HG03060 (cell line): Measurements from ENCODE around the gene TERT.
"Not testable (repeated sequence)": the region's sequence is repeated elsewhere in the genome, so short reads cannot be mapped to it uniquely, and the experiment has no call there.

Experiments used
- ATAC-seq: cut with Tn5 transposase; IDR thresholded peaks from one replicate; pipeline ENCODE4 v1.9.1; 2021; ENCODE audit warnings: low read depth, moderate number of reproducible peaks; ENCODE audit not compliant: unreplicated experiment

Gene TERT

GRCh38 chr5:1294835-1295649 lies at the start of gene TERT:
TERT (minus strand) TSS chr5:1295068; CDS start chr5:1294989, 79 bp downstream.
- ATAC-seq, result no peak

GRCh38 chr5:1343931-1344901 lies 49.3 kb upstream of the TERT start:
- ATAC-seq, result no peak

DNA sequence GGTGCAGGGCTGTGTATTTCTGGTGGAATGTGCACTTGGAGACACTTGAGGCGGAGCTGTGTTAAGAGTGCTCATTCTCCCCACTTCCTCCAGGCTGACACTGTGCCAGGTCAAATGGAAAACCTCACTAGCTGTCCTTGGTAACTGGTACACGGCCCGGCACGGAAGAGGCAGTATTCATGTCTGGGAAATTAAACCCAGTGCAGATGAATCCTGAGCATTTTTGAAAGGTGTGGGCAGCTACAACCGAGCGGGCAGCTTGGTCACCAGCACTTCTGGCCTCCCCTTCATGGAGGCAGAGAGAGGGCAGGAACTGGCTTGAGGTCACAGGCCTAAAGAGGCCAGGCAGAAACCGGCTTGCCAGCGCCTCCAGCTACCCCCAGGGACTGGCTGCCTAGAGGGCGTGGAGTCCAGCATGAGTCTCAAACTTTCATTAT lies 48.5 kb upstream of the TERT start:
- no peak for ATAC-seq

DNA sequence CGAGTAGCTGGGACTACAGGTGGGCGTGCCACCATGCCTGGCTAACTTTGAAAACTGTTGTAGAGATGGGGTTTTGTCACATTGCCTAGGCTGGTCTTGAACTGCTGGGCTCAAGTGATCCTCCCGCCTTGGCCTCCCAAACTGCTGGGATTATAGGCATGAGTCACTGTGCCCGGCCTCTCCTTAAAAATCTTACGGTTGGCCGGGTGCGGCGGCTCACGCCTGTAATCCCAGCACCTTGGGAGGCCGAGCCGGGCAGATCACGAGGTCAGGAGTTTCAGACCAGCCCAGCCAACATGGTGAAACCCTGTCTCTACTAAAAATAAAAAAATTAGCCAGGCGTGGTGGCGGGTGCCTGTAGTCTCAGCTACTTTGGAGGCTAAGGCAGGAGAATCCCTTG lies 47.8 kb upstream of the TERT start:
- ATAC-seq, result not testable (repeated sequence)

- no peak for ATAC-seq
Observed at GRCh38 chr5:1342268-1342667, 47.4 kb upstream of the TERT start.

GRCh38 chr5:1341863-1342262 lies 47.0 kb upstream of the TERT start:
- ATAC-seq, result no peak

DNA sequence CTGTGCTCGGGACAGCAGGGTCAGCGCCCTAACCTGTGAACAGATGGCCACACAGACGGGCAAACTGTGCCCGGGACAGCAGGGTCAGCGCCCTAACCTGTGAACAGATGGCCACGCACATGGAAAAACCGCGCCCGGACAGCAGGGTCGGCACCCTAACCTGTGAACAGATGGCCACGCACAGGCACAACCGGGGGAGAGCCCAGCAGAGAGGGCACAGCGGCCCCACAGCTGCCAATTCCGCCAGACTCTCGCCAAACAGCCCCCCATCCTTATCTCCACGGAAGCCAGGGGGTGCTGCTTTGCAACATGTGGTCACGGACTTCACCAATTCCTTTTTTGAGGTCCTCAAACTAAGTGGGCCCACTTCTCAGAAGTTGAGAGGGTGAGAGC lies 44.9 kb upstream of the TERT start:
- not testable (repeated sequence) for ATAC-seq

GRCh38 chr5:1339139-1339817 lies 44.4 kb upstream of the TERT start:
- not testable (repeated sequence) for ATAC-seq

DNA sequence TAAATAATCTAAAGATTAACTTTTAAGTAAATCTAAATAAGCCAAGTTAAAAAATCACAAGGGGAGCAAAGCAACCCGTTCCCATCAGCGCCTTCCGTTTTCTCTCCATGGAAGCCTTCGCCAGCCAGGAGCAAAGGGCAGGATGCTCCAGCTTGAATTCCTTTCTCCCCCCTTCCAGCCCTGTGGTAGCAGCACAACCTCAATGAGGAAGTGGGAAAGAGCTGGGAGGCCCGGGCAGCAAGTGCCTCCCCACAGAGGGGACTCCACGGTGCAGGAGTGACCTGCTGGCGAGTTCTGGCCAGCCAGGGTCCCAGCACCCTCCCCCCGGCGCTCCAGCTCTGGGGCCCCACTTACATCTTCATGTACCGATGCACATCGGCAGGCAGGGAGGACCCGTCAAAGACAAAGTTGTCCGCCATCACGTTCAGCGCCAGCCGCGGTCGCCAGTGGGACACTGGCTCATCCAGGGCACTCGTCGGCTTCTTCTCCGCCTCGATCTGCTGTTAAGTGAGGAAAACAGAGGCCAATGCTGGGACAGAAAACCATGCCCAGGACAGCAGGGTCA lies 43.7 kb upstream of the TERT start:
- no peak for ATAC-seq

GRCh38 chr5:1338196-1338490 lies 43.3 kb upstream of the TERT start:
- ATAC-seq, result no peak

GRCh38 chr5:1337489-1338195 lies 42.8 kb upstream of the TERT start:
- no peak for ATAC-seq

GRCh38 chr5:1336749-1337488 lies 42.1 kb upstream of the TERT start:
- no peak for ATAC-seq

DNA sequence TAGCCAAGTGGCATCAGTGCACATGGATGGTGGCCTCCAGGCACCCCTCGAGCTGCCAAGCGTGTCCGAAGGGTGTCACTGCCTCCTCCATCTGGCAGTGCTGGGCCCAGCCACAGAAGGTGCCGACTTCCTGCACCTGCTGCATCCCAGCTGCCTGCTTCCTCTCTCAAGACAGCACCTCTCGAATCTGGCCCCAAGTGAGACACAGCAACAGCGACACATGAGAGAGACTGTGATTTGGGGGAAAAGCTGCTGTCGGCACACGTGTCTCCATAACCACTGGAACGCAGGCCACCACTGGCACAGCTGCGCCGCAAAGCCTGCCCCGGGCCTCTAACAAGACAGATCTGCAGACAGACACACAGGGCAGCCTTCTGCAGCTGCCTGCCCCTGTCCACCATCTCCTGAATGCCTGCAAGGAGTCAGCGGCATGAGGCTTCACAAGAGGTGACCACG lies 41.3 kb upstream of the TERT start:
- ATAC-seq, result no peak

GRCh38 chr5:1335540-1336095 lies 40.8 kb upstream of the TERT start:
- ATAC-seq, result no peak

DNA sequence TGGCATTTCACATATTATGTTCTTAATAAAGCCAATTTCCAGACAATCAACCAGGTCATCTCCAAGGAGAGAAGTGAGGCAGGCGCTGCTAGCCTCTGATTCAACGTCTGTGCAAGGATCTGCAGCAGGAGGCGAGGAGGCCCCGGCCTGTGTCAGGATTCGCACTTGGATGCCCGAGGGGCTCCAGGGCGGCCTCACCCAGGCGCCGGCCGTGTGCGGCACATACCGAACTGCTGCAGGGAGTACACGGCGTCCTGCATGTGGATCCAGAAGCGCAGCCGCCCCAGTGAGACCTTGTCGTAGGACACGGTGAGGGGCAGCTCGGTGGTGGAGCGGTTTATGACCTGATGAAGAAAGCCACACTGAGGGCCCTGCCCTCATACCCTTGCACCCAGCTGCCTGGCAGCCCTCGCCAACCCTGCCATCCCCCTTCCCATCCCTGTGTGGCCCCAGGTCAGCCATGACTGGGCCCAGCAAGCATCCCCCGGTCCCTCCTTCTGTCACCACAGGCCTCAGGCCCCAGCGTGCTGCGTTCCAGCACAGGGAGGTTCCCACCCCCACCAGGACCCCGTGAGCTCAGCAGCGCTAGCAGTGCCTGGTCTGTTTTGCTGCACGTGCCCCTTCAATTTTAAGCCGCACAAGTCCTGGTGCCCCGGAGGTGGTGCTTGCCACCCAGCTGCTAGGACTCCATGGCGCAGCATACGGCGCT lies 40.1 kb upstream of the TERT start:
- ATAC-seq, result no peak

DNA sequence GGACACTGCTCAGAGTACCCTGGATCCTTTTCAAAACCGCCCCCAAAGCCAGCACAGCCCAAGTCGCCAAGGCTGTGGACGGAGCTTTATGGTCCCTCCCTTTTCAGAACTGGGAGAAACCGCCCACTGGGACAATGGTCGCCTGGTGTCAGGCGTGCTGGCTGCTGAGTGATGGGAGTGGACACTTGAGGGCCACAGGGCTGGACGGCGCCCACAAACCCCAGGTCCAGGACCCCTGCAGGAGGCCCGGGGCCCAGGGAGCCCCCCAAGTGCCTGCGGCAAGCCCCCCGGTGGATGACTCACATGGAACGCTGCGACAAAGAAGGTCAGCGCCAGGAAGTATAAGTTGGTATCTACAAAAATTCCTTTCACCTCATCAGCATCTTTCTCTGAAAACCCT lies 39.1 kb upstream of the TERT start:
- no peak for ATAC-seq

DNA sequence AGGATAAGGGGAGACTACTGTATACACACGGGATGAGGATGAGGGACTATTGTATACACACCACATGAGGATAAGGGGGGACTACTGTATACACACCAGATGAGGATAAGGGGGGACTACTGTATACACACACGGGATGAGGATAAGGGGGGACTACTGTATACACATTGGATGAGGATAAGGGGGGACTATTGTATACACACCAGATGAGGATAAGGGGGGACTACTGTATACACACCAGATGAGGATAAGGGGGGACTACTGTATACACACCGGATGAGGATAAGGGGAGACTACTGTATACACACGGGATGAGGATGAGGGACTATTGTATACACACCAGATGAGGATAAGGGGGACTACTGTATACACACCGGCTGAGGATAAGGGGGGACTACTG lies 38.4 kb upstream of the TERT start:
- ATAC-seq, result not testable (repeated sequence)

- no peak for ATAC-seq
Observed at GRCh38 chr5:1332461-1333001, 37.7 kb upstream of the TERT start.
